Naive B cell (primary cell): Measurements from ENCODE around the gene SIRT1. TPM values are rescaled to one million over a fixed set of nuclear protein-coding genes. Genes with fewer than 3 reads are reported as not detected.
"Not testable (repeated sequence)": the region's sequence is repeated elsewhere in the genome, so short reads cannot be mapped to it uniquely, and the experiment has no call there.

ENCODE experiments used
- ATAC-seq, 2 donors: fragments of 150-1000 bp; cut with Tn5 transposase; 2 replicates each; pipeline ENCODE4 v1.10.0; 2021; ENCODE audit warnings: low read depth in 2 of 2, mild to moderate bottlenecking in 2 of 2, moderate library complexity in 2 of 2
- DNase-seq: peaks from one replicate; pipeline ENCODE4 v3.0.0; 2022
- H3K27ac Mint-ChIP-seq, 6 donors: one replicate each; pipeline ENCODE4 v1.8.0; 2020 to 2022; ENCODE audit warnings: mild to moderate bottlenecking in 6 of 6, mixed read lengths in 6 of 6, moderate library complexity in 5 of 6, inconsistent platforms in 2 of 6
- H3K27me3 Mint-ChIP-seq, 3 donors: one replicate each; pipeline ENCODE4 v1.8.0; 2021 to 2022; ENCODE audit warnings: mixed read lengths in 3 of 3, mild to moderate bottlenecking in 1 of 3
- H3K36me3 Mint-ChIP-seq, 2 donors: one replicate each; pipeline ENCODE4 v1.8.0; 2020 to 2022; ENCODE audit warnings: mixed read lengths in 2 of 2, inconsistent platforms in 1 of 2, mild to moderate bottlenecking in 1 of 2
- H3K4me1 Mint-ChIP-seq, 3 donors: one replicate each; pipeline ENCODE4 v1.8.0; 2020 to 2022; ENCODE audit warnings: mixed read lengths in 3 of 3, inconsistent platforms in 1 of 3, mild to moderate bottlenecking in 1 of 3, moderate library complexity in 1 of 3
- H3K4me3 Mint-ChIP-seq, 8 donors: one replicate each; pipeline ENCODE4 v1.8.0; 2020 to 2022; ENCODE audit warnings: mild to moderate bottlenecking in 8 of 8, mixed read lengths in 8 of 8, moderate library complexity in 8 of 8, inconsistent platforms in 2 of 8
- H3K9me3 Mint-ChIP-seq, 7 donors: one replicate each; pipeline ENCODE4 v1.8.0; 2020 to 2022; ENCODE audit warnings: mixed read lengths in 7 of 7, mild to moderate bottlenecking in 5 of 7, inconsistent platforms in 2 of 7, moderate library complexity in 1 of 7
- polyA plus RNA-seq, 6 donors: library from polyadenylated mRNA; unstranded; fragments of 300-500 nt; fragmentation: Illumina TruSeq; gene quantifications; one replicate each; pipeline ENCODE4 v1.2.3, GENCODE V29; 2021; ENCODE audit warnings: low read depth in 6 of 6

SIRT1 gene
- polyA plus RNA-seq, 6 donors from 2014 or later: 16.5 to 34.4 (median 21.0) TPM

GRCh38 chr10:67936416-67936815 lies 52.0 kb downstream of the SIRT1 start:
- no peak for DNase-seq
- H3K27ac Mint-ChIP-seq: no peak overlapping the region
- no peak overlapping the region for H3K4me3 Mint-ChIP-seq
- no peaks in the 10 kb centered on the region for H3K4me1 Mint-ChIP-seq
- H3K9me3 Mint-ChIP-seq: no peaks in the 10 kb centered on the region
- ATAC-seq: no peak
- peaks cover 8 to 13% of the 10 kb centered on the region in 2 donors for H3K36me3 Mint-ChIP-seq
- no peaks in the 10 kb centered on the region for H3K27me3 Mint-ChIP-seq

DNA sequence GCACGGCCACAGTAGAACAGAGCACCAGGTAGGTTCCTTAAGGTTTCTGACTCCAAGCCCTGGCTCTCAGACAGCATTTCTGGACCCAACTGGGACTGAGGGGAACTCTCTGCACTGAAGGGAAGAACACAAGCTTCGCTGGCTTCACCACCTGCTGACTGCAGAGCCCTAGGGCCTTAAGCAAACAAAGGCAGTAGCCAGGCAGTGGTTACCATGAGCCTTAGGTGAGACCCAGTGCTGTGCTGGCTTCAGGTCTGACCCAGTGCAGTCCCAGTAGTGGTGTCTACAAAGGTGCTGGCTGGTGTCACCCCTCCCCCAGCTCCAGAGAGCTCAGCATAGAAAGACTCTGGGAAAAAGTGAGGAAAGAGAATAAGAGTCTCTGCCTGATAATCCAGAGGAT lies 59.5 kb downstream of the SIRT1 start:
- Mint-ChIP-seq H3K36me3 (peaks cover 31 to 35% of the 10 kb centered on the region in 2 donors), H3K4me1 (peaks cover 0 to 5% (median 0%) of the 10 kb centered on the region in 3 donors)

GRCh38 chr10:67955614-67956013 lies 71.2 kb downstream of the SIRT1 start:
- no peak for ATAC-seq
- peak overlapping the region in 2 of 6 donors; percentile 13 to 90 for H3K27ac Mint-ChIP-seq
- H3K9me3 Mint-ChIP-seq: no peaks in the 10 kb centered on the region
- no peak for DNase-seq
- H3K4me3 Mint-ChIP-seq: no peak overlapping the region
- peaks cover 0 to 11% (median 0%) of the 10 kb centered on the region in 3 donors for H3K4me1 Mint-ChIP-seq
- no peaks in the 10 kb centered on the region for H3K27me3 Mint-ChIP-seq
- H3K36me3 Mint-ChIP-seq: peaks cover 24 to 27% of the 10 kb centered on the region in 2 donors

More for the DNA sequence above, 59.5 kb downstream of the SIRT1 start:
- no peak for ATAC-seq
- peaks cover 0 to 12% (median 2%) of the 10 kb centered on the region in 7 donors for H3K9me3 Mint-ChIP-seq
- DNase-seq: no peak
- no peaks in the 10 kb centered on the region for H3K27me3 Mint-ChIP-seq
- H3K4me3 Mint-ChIP-seq: no peak overlapping the region
- peak overlapping the region in 2 of 6 donors; percentile 1 to 37 for H3K27ac Mint-ChIP-seq

DNA sequence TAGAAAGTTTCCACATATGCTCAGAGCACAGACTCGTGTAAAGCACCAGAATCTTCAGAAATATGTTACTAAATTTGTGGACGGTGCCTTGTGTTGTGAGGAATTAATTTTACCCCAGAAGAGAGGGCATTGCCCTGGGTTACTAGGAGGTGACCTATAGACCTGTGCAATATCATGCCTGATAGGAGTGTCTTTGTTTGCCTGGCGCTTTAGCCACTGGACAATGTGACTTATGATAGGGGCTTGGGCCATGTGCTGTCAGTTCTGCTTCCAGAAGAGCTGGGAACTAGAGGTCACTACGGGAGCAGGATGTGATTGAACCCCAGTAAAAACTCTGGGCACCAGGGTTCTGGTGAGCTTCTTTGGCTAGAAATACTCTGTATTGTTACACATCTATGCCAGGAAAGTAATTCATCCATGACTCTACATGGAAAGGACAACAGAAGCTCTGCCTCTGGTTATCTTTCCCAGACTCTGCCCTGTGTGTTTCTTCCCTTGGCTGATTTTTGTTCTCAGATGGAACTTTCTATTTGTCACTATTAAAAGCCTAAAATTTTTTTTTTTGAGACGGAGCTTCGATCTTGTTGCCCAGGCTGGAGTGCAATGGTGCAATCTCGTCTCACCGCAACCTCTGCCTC lies 75.5 kb downstream of the SIRT1 start:
- Mint-ChIP-seq H3K27me3 (no peaks in the 10 kb centered on the region), H3K36me3 (peaks cover 21 to 27% of the 10 kb centered on the region in 2 donors), H3K9me3 (no peaks in the 10 kb centered on the region), H3K4me1 (peaks cover 0 to 4% (median 0%) of the 10 kb centered on the region in 3 donors), H3K4me3 (no peak overlapping the region), H3K27ac (peak overlapping the region in 1 of 6 donors; percentile 30)
- no peak for ATAC-seq
- DNase-seq: no peak

DNA sequence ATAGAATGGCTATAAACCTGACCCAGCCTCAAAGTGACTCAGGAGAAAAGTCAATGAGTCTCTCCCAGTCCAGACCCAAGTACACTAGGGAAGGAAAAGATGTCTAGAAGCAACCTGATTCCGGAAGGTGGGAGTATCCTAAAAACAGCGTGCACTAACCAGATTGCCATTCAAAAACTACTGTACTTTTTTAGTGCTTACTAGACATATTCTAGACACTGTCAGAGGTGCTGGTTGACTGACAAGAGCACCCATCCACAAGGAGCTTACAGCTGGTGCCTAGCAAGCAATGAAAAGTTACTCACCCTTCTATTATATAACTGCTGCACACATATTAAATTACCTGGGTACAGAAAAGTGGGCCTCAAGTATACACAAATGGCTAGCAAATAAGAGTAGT lies 81.0 kb downstream of the SIRT1 start:
- H3K27me3 Mint-ChIP-seq: no peaks in the 10 kb centered on the region
- no peak overlapping the region for H3K27ac Mint-ChIP-seq
- no peak for DNase-seq
- peaks cover 27 to 44% of the 10 kb centered on the region in 2 donors for H3K36me3 Mint-ChIP-seq
- ATAC-seq: no peak
- H3K4me3 Mint-ChIP-seq: no peak overlapping the region
- H3K4me1 Mint-ChIP-seq: peaks cover 0 to 10% (median 9%) of the 10 kb centered on the region in 3 donors
- H3K9me3 Mint-ChIP-seq: peaks cover 0 to 3% (median under 1%) of the 10 kb centered on the region in 7 donors

DNA sequence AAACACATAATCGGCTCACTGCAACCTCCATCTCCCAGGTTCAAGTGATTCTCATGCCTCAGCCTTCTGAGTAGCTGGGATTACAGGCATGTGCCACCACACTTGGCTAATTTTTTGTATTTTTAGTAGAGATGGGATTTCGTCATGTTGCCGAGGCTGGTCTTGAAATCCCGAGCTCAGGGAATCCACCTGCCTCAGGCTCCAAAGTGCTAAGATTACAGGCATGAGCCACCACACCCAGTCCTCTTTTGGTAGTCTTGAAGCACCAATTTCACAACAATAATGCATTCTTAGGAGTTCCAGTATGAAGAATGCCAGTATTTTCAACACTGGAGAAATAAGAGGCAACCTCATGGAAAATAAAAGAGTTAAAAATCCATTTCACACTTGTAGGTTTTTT lies 81.6 kb downstream of the SIRT1 start:
- H3K4me3 Mint-ChIP-seq, H3K27ac Mint-ChIP-seq, ATAC-seq, DNase-seq, H3K27me3 Mint-ChIP-seq, H3K9me3 Mint-ChIP-seq: not testable (repeated sequence)
- peaks cover 0 to 10% (median 9%) of the 10 kb centered on the region in 3 donors for H3K4me1 Mint-ChIP-seq
- H3K36me3 Mint-ChIP-seq: peaks cover 30 to 44% of the 10 kb centered on the region in 2 donors

Other genes starting within 250 kb of the SIRT1 start
- 1 to 10 TPM in 1 of 6 donors, under 1 TPM in 1, not detected in 4; 0.38 to 1.2 TPM for gene CTNNA3, start 188.5 kb upstream of the SIRT1 start, polyA plus RNA-seq
- under 1 TPM in 1 of 6 donors, not detected in 5; 0.70 TPM for gene DNAJC12, start 46.5 kb upstream of the SIRT1 start, polyA plus RNA-seq
- gene HERC4, start 190.6 kb downstream of the SIRT1 start, polyA plus RNA-seq: 10 to 100 TPM; 19.5 to 37.5 (median 23.9) TPM
- not detected for gene MYPN, start 224.8 kb downstream of the SIRT1 start, polyA plus RNA-seq